GM23338 (cell line): ENCODE results near the gene XYLT1. TPM values are rescaled to one million over a fixed set of nuclear protein-coding genes. Genes with fewer than 3 reads are reported as not detected.

Source experiments
- ATAC-seq: fragments of 200-7000 bp; cut with Tn5 transposase; 3 replicates; pipeline ENCODE4 v1.9.1; 2020
- DNase-seq: peaks from one replicate; pipeline ENCODE4 v3.0.0-alpha.2; 2015; ENCODE audit warnings: low spot score
- H2AFZ ChIP-seq: fragments of 200-600 bp; sonication (generic); 2 replicates; pipeline ENCODE4 v1.8.0; 2016; ENCODE audit warnings: antibody characterized with exemption, mild to moderate bottlenecking, moderate library complexity
- H3F3A ChIP-seq: fragments of 200-600 bp; sonication (generic); replicated peaks from 2 replicates; pipeline ENCODE4 v1.8.0; 2017; ENCODE audit warnings: antibody characterized with exemption, mixed run types, low read depth
- H3K27ac ChIP-seq: fragments of 200-600 bp; sonication (generic); 2 replicates; pipeline ENCODE4 v1.6.1; 2016; ENCODE audit warnings: low read depth
- H3K27me3 ChIP-seq: fragments of 200-600 bp; sonication (generic); 2 replicates; pipeline ENCODE4 v1.8.0; 2016; ENCODE audit warnings: mild to moderate bottlenecking, mixed run types, moderate library complexity; ENCODE audit not compliant: insufficient read depth
- H3K36me3 ChIP-seq: fragments of 200-600 bp; sonication (generic); 2 replicates; pipeline ENCODE4 v1.8.0; 2016; ENCODE audit warnings: mild to moderate bottlenecking; ENCODE audit not compliant: insufficient read depth
- H3K4me1 ChIP-seq: fragments of 200-600 bp; sonication (generic); 2 replicates; pipeline ENCODE4 v1.8.0; 2016; ENCODE audit warnings: mild to moderate bottlenecking, moderate library complexity; ENCODE audit not compliant: insufficient read depth
- H3K4me2 ChIP-seq: fragments of 200-600 bp; sonication (generic); 2 replicates; pipeline ENCODE4 v1.7.1; 2017; ENCODE audit warnings: mixed run types
- H3K4me3 ChIP-seq: fragments of 200-600 bp; sonication (generic); 2 replicates; pipeline ENCODE4 v1.6.1; 2016; ENCODE audit warnings: mixed run types
- H3K79me2 ChIP-seq: fragments of 200-600 bp; sonication (generic); replicated peaks from 2 replicates; pipeline ENCODE4 v1.8.0; 2017; ENCODE audit warnings: mild to moderate bottlenecking; ENCODE audit not compliant: insufficient read depth
- H3K9me2 ChIP-seq: fragments of 200-600 bp; sonication (generic); 2 replicates; pipeline ENCODE4 v1.8.0; 2017; ENCODE audit not compliant: insufficient read depth
- H4K20me1 ChIP-seq: fragments of 200-600 bp; sonication (generic); replicated peaks from 2 replicates; pipeline ENCODE4 v1.8.0; 2017; ENCODE audit warnings: mild to moderate bottlenecking; ENCODE audit not compliant: insufficient read depth
- H3K27ac Mint-ChIP-seq: 2 replicates; pipeline ENCODE4 v1.8.0; 2020; ENCODE audit warnings: inconsistent platforms, mild to moderate bottlenecking, moderate library complexity, mixed read lengths
- H3K27me3 Mint-ChIP-seq: 3 replicates; pipeline ENCODE4 v1.8.0; 2022; ENCODE audit warnings: low read depth, mild to moderate bottlenecking, moderate library complexity, mixed read lengths, inconsistent platforms; ENCODE audit not compliant: insufficient read depth, poor library complexity
- H3K36me3 Mint-ChIP-seq: 3 replicates; pipeline ENCODE4 v1.8.0; 2021; ENCODE audit warnings: low read depth, mild to moderate bottlenecking, inconsistent platforms, moderate library complexity, mixed read lengths
- H3K4me1 Mint-ChIP-seq: 3 replicates; pipeline ENCODE4 v1.8.0; 2020; ENCODE audit warnings: mild to moderate bottlenecking, inconsistent platforms, mixed read lengths
- H3K4me3 Mint-ChIP-seq: 3 replicates; pipeline ENCODE4 v1.8.0; 2021; ENCODE audit warnings: moderate library complexity, mild to moderate bottlenecking, inconsistent platforms, mixed read lengths
- H3K9me3 Mint-ChIP-seq: 3 replicates; pipeline ENCODE4 v1.8.0; 2020; ENCODE audit warnings: moderate library complexity, mild to moderate bottlenecking, inconsistent platforms, mixed read lengths
- CREB1 ChIP-seq: fragments of 250-450 bp; sonication (Bioruptor Pico); IDR thresholded peaks from 2 replicates; pipeline ENCODE4 v1.5.0; 2020; ENCODE audit warnings: low read depth, mild to moderate bottlenecking, moderate library complexity
- CTCF ChIP-seq, 2 experiments: fragments of 200-600 bp in 1 of 2; sonication (generic) in 1 of 2; conservative IDR thresholded peaks; 2 replicates each; pipeline versions ENCODE4 v1.5.1 to v1.6.1; 2016 to 2017; ENCODE audit warnings: antibody characterized with exemption in 2 of 2, low read depth in 2 of 2, mild to moderate bottlenecking in 2 of 2, moderate library complexity in 1 of 2
- ETS1 ChIP-seq: IDR thresholded peaks from 2 replicates; pipeline ENCODE4 v1.6.1; 2016; ENCODE audit warnings: antibody characterized with exemption
- EZH2 ChIP-seq: fragments of 200-600 bp; sonication (generic); IDR thresholded peaks from one replicate; pipeline ENCODE4 v1.8.0; 2017; ENCODE audit warnings: antibody characterized with exemption, mild to moderate bottlenecking, low read depth; ENCODE audit not compliant: unreplicated experiment
- EZH2phosphoT487 ChIP-seq: fragments of 200-600 bp; sonication (generic); IDR thresholded peaks from one replicate; pipeline ENCODE4 v1.8.1; 2018; ENCODE audit warnings: antibody characterized with exemption; ENCODE audit not compliant: unreplicated experiment
- JUNB ChIP-seq: IDR thresholded peaks from one replicate; pipeline ENCODE4 v1.6.1; 2016; ENCODE audit warnings: antibody characterized with exemption; ENCODE audit not compliant: unreplicated experiment
- NANOG ChIP-seq: IDR thresholded peaks from 2 replicates; pipeline ENCODE4 v1.6.1; 2016; ENCODE audit warnings: antibody characterized with exemption, borderline replicate concordance
- POLR2AphosphoS5 ChIP-seq: IDR thresholded peaks from 2 replicates; pipeline ENCODE4 v1.6.1; 2016; ENCODE audit warnings: antibody characterized with exemption, low read depth
- REST ChIP-seq: IDR thresholded peaks from one replicate; pipeline ENCODE4 v1.6.1; 2018; ENCODE audit warnings: antibody characterized with exemption; ENCODE audit not compliant: unreplicated experiment
- STAT1 ChIP-seq: IDR thresholded peaks from one replicate; pipeline ENCODE4 v1.6.1; 2016; ENCODE audit warnings: antibody characterized with exemption; ENCODE audit not compliant: unreplicated experiment
- ZNF114 ChIP-seq: fragments of 250-450 bp; sonication (Bioruptor Pico); IDR thresholded peaks from 2 replicates; pipeline ENCODE4 v1.5.0; 2020; ENCODE audit warnings: mild to moderate bottlenecking, moderate library complexity
- ZNF331 ChIP-seq: fragments of 250-450 bp; sonication (Bioruptor Pico); IDR thresholded peaks from 2 replicates; pipeline ENCODE4 v1.5.0; 2020; ENCODE audit warnings: low read depth, mild to moderate bottlenecking, moderate library complexity
- polyA plus RNA-seq: library from polyadenylated mRNA; unstranded; fragments of >200 nt; fragmentation: Nextera tagmentation; extraction: Ambion mirVana; gene quantifications from 2 replicates; pipeline ENCODE4 v1.2.1, GENCODE V29; 2016
- total RNA-seq: library from RNA; depleted of rRNA; stranded (reverse); fragments of >200 nt; shearing (Covaris generic); gene quantifications from 2 replicates; pipeline ENCODE4 v1.2.3, GENCODE V29; 2014

The XYLT1 gene
- total and polyA plus RNA-seq, 2 experiments from 2014 or later, result 3.5 to 24.7 TPM

GRCh38 chr16:17266608-17267313 is 204.0 kb downstream of the XYLT1 start (continued):
- no peak for TF ChIP-seq CREB1 (CRISPR knock-in tag)
- no peak for TF ChIP-seq EZH2phosphoT487
- no peak for TF ChIP-seq NANOG
- TF ChIP-seq POLR2AphosphoS5, result no peak
- no peak for TF ChIP-seq ZNF331 (CRISPR knock-in tag)
- TF ChIP-seq EZH2, result no peak

- H3K4me1 Mint-ChIP-seq, result peaks cover 15% of the 10 kb centered on the region
- no peaks in the 10 kb centered on the region for H3K9me3 Mint-ChIP-seq
- ATAC-seq (no peak), DNase-seq (no peak)
- Histone ChIP-seq H3K4me2 (no peak overlapping the region), H3K36me3 (no peaks in the 10 kb centered on the region), H3F3A (peaks cover 3% of the 10 kb centered on the region; the same call in 1 of the 2 replicates), H2AFZ (no peak overlapping the region), H3K27me3 (no peaks in the 10 kb centered on the region), H4K20me1 (no peaks in the 10 kb centered on the region), H3K27ac (no peak overlapping the region), H3K79me2 (peaks cover 7% of the 10 kb centered on the region), H3K4me3 (no peak overlapping the region), H3K4me1 (no peaks in the 10 kb centered on the region; the same call in 1 of the 2 replicates), H3K9me2 (no peaks in the 10 kb centered on the region)
- H3K27me3 Mint-ChIP-seq, result no peaks in the 10 kb centered on the region
- no peak for TF ChIP-seq EZH2phosphoT487
- TF ChIP-seq ZNF331 (CRISPR knock-in tag), result no peak
- TF ChIP-seq ETS1, result no peak
- no peak for TF ChIP-seq EZH2
- TF ChIP-seq ZNF114, result no peak
- TF ChIP-seq CREB1 (CRISPR knock-in tag), result no peak
- no peak overlapping the region for H3K4me3 Mint-ChIP-seq
- H3K27ac Mint-ChIP-seq, result no peak overlapping the region
- H3K36me3 Mint-ChIP-seq, result no peaks in the 10 kb centered on the region
These were observed 205.6 kb downstream of the XYLT1 start for GRCh38 chr16:17265154-17265553.

- no peak; the same call in 2 of the 3 replicates for ATAC-seq
- peaks cover 4% of the 10 kb centered on the region; the same call in 1 of the 2 replicates for H3K79me2 ChIP-seq
- TF ChIP-seq STAT1 (no peak), EZH2phosphoT487 (no peak), ZNF331 (CRISPR knock-in tag) (no peak), EZH2 (no peak), ETS1 (no peak), REST (no peak), JUNB (no peak), POLR2AphosphoS5 (no peak), CTCF (conservative IDR thresholded peaks at IDR 0.05; ENCODE audit: low read depth in 2 of 2) (no peak), ZNF114 (no peak), CREB1 (CRISPR knock-in tag) (no peak), NANOG (no peak)
These were observed 209.4 kb downstream of the XYLT1 start for GRCh38 chr16:17261197-17261858.

More at GRCh38 chr16:17261197-17261858, 209.4 kb downstream of the XYLT1 start:
- Mint-ChIP-seq H3K9me3 (no peaks in the 10 kb centered on the region), H3K36me3 (no peaks in the 10 kb centered on the region), H3K4me3 (no peak overlapping the region), H3K27ac (peak overlapping the region; percentile 67; the same call in 1 of the 2 replicates), H3K4me1 (peaks cover 8% of the 10 kb centered on the region; the same call in 2 of the 3 replicates), H3K27me3 (peaks cover 3% of the 10 kb centered on the region)
- Histone ChIP-seq H3K9me2 (no peaks in the 10 kb centered on the region), H4K20me1 (no peaks in the 10 kb centered on the region; the same call in 1 of the 2 replicates), H3F3A (no peaks in the 10 kb centered on the region), H3K4me1 (no peaks in the 10 kb centered on the region), H3K4me2 (no peak overlapping the region), H2AFZ (no peak overlapping the region), H3K27ac (no peak overlapping the region), H3K27me3 (no peaks in the 10 kb centered on the region), H3K4me3 (no peak overlapping the region), H3K36me3 (no peaks in the 10 kb centered on the region)
- no peak for DNase-seq
